ENCODE data around the gene ZPBP2. TPM values are rescaled to one million over a fixed set of nuclear protein-coding genes. Genes with fewer than 3 reads are reported as not detected.
A peak's percentile ranks its signal among the peaks of the same experiment; 100 is the strongest.

The ZPBP2 gene
- total and polyA plus RNA-seq, 2 of the 13 experiments (the other 11 are each of a cell fraction or from before 2014, with no cell fraction given), result not detected

- peak; percentile 62; the same call in 1 of the 2 replicates for TF ChIP-seq TCF7 (IDR thresholded peaks at IDR 0.05; ENCODE audit: low read depth)
- peak; percentile 95 for TF ChIP-seq ARHGAP35 (CRISPR knock-in tag; IDR thresholded peaks at IDR 0.05; ENCODE audit: borderline replicate concordance)
- no peak for TF ChIP-seq ZNF75D (CRISPR knock-in tag; IDR thresholded peaks at IDR 0.05; ENCODE audit: borderline replicate concordance)
- peak; percentile 81; the same call in 1 of the 2 replicates for TF ChIP-seq SIX1 (CRISPR knock-in tag; IDR thresholded peaks at IDR 0.05; ENCODE audit: borderline replicate concordance)
- TF ChIP-seq KLF13 (CRISPR knock-in tag; IDR thresholded peaks at IDR 0.05), result no peak
- TF ChIP-seq PPARG (CRISPR knock-in tag; conservative IDR thresholded peaks at IDR 0.05), result peak; percentile 98
- peak; percentile 74; the same call in 1 of the 2 replicates for TF ChIP-seq KLF11 (CRISPR knock-in tag; IDR thresholded peaks at IDR 0.05)
- peak; percentile 98 for TF ChIP-seq FOXP4 (CRISPR knock-in tag; IDR thresholded peaks at IDR 0.05)
- peak; percentile 73 for TF ChIP-seq ARID2 (CRISPR knock-in tag; IDR thresholded peaks at IDR 0.05; ENCODE audit: borderline replicate concordance)
- 0 out of 2 replicates have a peak, but pooled peaks have one; percentile 77 for TF ChIP-seq ZNF780A (CRISPR knock-in tag; IDR thresholded peaks at IDR 0.05)
- peak; percentile 92 for TF ChIP-seq ZFP90 (CRISPR knock-in tag; IDR thresholded peaks at IDR 0.05; ENCODE audit: borderline replicate concordance)
- TF ChIP-seq CHCHD3 (CRISPR knock-in tag; IDR thresholded peaks at IDR 0.05), result 0 out of 2 replicates have a peak, but pooled peaks have one; percentile 63
- TF ChIP-seq ZNF607 (CRISPR knock-in tag; IDR thresholded peaks at IDR 0.05; ENCODE audit: borderline replicate concordance), result peak; percentile 94; the same call in 1 of the 2 replicates
- peak; percentile 97 for TF ChIP-seq KAT7 (CRISPR knock-in tag; IDR thresholded peaks at IDR 0.05; ENCODE audit: borderline replicate concordance)
- TF ChIP-seq HOXA9 (CRISPR knock-in tag; IDR thresholded peaks at IDR 0.05; ENCODE audit: borderline replicate concordance), result peak; percentile 75; the same call in 1 of the 2 replicates
- TF ChIP-seq ZNF282 (IDR thresholded peaks at IDR 0.05; ENCODE audit: partially characterized antibody), result no peak
- TF ChIP-seq ZMYM4 (CRISPR knock-in tag; IDR thresholded peaks at IDR 0.05), result peak; percentile 49; the same call in 1 of the 2 replicates
- TF ChIP-seq RXRA (CRISPR knock-in tag; IDR thresholded peaks at IDR 0.05), result peak; percentile 99
- peak; percentile 93 for TF ChIP-seq ZNF501 (CRISPR knock-in tag; IDR thresholded peaks at IDR 0.05)
- TF ChIP-seq ZNF615 (CRISPR knock-in tag; IDR thresholded peaks at IDR 0.05; ENCODE audit: borderline replicate concordance), result peak; percentile 54; the same call in 1 of the 2 replicates
- peak; percentile 97 for TF ChIP-seq HMG20A (CRISPR knock-in tag; IDR thresholded peaks at IDR 0.05; ENCODE audit: borderline replicate concordance)
- peak; percentile 97 for TF ChIP-seq HDAC1 (CRISPR knock-in tag; IDR thresholded peaks at IDR 0.05)
- TF ChIP-seq ZMYM2 (CRISPR knock-in tag; IDR thresholded peaks at IDR 0.05), result 0 out of 2 replicates have a peak, but pooled peaks have one; percentile 63
- no peak for TF ChIP-seq ZNF549 (CRISPR knock-in tag; IDR thresholded peaks at IDR 0.05)
- peak; percentile 99 for TF ChIP-seq MEIS1 (CRISPR knock-in tag; IDR thresholded peaks at IDR 0.05; ENCODE audit: borderline replicate concordance)
- TF ChIP-seq RELA (CRISPR knock-in tag; IDR thresholded peaks at IDR 0.05), result no peak; the same call in 1 of the 2 replicates
- peak; percentile 90 for TF ChIP-seq ZNF160 (CRISPR knock-in tag; IDR thresholded peaks at IDR 0.05)
- TF ChIP-seq KAT2B (IDR thresholded peaks at IDR 0.05; ENCODE audit: borderline replicate concordance, low read depth, low read length), result no peak
- peak; percentile 95 for TF ChIP-seq ZNF776 (CRISPR knock-in tag; IDR thresholded peaks at IDR 0.05)
- TF ChIP-seq JUND (CRISPR knock-in tag; IDR thresholded peaks at IDR 0.05), result peak; percentile 90
These were observed 56.1 kb downstream of the ZPBP2 start (continued) for GRCh38 chr17:39923836-39924690.
